ENCODE results near the gene CTDSPL2.
"Not testable (repeated sequence)": the region's sequence is repeated elsewhere in the genome, so short reads cannot be mapped to it uniquely, and the experiment has no call there.

CTDSPL2 gene

DNA sequence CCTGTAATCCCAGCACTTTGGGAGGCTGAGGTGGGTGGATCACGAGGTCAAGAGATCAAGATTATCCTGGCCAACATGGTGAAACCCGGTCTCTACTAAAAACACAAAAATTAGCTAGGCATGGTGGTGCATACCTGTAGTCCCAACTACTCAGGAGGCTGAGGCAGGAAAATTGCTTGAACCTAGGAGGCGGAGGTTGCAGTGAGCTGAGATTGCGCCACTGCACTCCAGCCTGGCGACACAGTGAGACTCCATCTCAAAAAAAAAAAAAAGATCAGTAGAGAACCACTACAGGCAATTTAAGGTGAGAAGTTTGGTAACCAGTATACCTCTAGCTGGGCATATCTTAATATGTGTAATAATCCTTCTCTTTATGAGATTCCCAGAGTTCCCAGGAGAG lies 117.3 kb downstream of the CTDSPL2 start:
- not testable (repeated sequence) for DNase-seq

DNA sequence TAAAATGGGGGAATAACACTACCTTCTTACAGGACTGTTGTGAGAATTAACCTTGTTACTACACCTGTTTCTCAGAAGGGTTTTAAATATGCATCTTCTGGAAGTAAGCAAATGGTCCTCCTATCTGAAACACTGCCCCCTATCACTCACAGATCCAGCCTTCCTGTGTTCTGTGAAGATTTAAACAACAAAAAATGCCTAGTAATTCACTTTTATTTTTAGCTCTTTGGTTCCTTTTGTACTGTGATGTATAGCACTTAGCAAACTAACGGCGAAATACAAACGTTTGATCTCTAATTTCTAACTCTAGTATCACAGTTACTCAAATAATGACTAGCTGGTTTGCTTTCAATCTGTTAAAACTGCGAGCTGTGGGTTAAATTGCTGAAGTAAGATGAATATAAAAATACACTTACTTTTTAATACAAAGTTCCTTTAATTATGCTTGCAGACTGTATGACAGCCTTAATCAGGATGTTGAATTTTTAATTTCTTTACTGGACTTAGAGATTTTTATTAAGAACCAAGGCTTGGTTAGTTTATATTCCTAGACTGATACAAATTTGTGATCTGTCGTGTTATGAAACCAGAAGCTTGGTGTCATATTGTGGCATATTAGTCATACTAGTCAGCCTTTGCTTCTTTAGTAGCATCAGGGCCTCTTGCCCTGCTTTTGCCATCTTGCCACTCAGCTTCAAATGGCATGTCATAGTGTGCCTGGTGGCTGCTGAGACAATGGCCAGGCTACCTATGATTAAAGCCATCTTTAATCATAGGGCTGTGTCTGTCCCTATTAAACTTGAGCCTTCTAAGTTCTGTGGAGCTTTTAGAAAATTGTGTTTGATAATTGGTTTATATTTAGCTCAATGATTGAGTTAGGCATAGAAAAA lies 118.7 kb downstream of the CTDSPL2 start:
- DNase-seq, result no peak

DNA sequence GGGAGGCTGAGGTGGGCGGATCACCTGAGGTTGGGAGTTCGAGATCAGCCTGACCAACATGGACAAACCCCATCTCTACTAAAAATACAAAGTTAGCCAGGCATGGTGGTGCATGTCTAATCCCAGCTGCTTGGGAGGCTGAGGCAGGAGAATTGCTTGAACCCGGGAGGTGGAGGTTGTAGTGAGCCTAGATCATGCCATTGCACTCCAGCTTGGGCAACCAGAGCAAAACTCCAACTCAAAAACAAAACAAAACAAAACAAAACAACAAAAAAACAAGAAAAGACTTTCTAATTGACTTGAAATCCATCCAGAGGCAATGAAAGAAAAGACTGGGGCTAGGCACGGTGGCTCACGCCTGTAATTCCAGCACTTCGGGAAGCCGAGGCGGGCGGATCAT lies 121.7 kb downstream of the CTDSPL2 start:
- not testable (repeated sequence) for DNase-seq

DNA sequence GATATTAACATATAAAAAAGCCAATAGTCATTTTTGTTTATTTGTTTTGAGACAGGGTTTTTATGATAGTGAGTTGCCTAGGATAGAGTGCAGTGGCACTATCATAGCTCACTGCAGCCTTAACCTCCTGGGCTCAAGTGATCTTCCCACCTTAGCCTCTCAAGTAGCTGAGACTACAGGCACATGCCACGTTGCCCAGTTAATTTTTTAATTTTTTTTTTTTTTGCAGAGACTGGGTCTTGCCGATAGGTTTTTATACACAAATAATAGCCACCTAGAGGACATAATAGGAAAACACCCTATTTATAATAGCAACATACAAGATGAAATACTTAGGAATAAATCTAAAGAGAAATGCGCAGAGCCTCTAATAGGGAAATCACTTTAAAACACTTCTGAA lies 122.8 kb downstream of the CTDSPL2 start:
- peak; percentile 5 for DNase-seq

DNA sequence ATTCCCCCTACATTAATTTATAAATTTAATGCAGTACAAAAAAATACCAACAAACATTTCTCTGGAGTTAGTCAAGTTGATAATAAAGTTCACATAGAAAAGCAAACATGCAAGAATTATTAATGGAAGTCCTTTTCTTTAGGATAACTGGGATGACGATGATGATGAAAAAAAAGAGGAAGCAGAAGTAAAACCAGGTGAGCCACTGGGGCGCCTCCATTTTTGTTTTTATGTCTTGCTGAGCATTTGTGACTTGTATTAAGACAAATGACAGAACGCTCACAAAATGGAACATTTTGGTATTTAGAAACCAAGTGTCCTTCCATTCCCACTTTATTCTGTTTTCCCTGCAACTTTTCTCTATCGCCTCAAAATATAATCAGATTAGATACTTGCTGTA lies 123.3 kb downstream of the CTDSPL2 start:
- no peak for DNase-seq

DNA sequence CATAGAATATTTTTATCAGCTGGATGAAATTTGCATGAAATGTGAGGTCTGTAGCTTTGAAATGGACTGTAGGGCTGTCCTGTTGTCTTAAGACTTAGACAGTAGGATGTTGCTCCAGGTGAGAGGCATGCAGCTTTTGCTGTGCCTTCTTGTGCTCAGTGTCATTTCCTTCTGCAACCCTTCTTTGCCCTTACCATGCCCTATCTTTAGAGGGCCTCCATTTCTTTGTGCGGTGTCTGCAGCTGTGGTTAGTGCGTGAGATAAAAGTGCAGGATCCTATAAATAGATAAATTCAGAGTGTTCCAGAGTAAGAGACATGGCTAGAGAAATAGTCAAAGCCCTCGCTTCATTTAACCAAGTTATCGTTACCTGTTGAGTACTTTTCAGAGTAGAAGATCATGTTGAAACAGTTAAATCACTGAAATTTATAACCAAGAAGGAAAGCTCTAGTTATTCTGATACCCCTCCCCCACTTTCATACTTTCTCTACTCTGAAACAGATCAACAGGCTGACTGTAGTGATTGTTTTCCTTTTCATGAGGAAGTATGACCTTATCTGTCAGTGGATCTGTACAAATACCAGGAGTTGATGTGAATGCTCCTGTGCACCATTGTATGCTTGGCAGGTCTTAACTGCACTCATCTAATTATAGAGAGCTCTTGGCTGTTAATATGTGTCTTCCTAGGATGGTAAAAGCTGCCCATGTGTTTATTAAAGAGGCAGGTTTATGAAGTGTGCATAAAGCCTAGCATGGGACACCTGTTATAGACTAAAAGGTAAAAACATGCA lies 127.7 kb downstream of the CTDSPL2 start:
- no peak for DNase-seq

DNA sequence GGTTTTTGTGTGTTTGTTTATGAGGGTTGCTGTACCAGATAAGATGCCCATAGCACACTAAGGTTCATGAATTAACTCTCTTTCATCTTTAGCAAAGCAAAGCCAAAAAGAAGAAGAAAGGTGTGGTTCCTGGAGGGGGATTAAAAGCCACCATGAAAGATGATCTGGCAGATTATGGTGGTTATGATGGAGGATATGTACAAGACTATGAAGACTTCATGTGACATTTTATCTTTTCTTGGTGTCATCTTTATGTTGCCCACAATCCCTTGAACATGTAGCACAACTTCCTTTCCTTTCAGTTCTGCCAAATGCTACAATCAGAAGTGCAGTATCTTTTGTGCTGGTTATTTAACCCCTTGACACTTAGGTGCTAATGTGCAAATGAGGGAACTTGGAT lies 133.5 kb downstream of the CTDSPL2 start:
- not testable (repeated sequence) for DNase-seq

DNA sequence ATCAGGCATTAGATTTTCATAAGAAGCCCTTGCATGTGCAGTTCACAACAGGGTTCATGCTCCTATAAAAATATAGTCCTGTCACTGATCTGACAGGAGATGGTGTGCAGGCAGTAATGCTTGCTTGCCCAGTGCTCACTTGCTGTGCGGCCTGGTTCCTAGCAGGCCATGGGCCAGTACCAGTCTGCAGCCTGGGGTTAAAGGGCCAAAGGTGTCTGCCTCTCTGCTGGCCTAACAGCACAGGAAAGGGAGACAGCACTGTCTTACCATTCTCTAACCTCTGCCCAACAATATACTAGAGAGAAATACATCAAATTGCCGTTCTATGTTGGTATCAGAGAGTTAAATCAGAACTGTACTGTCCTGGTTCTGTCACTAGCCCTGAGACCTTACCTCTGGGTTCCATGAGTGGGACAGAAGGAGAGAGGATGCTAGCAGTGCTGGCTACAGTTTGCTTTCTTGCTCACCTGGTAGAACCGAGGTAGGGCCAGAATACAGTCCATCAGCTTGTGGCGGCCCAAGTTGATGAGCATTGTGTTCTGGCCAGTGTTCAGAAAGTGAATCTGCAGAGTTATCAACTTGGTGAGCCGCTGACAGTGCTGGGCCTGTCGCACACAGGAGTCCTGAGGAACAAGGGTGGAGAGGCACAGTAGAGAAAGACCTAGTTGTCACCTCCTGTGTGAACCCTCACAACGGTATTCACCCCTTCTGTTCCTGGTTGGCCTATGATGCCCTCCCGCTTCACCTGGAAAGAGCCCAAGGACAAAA lies 138.1 kb downstream of the CTDSPL2 start:
- DNase-seq, result no peak

DNA sequence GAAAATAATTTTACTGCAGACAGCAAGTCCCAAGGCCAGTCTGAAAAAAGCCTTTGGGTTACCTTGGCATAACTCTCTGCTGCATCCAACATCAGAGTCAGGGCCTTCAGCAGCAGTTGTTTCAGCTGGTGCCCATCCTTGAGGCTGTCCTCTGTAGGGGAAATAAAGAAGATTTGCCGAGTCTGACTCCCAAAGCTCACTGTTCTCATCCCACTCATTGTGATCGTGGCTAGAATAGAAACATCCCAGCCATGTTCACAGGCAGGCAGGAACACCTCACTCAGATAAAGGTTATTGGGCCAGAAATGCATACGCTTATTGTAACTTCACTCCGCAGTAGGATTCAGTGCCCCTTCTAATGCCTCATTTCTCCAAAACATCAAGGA lies 138.7 kb downstream of the CTDSPL2 start:
- DNase-seq, result no peak

DNA sequence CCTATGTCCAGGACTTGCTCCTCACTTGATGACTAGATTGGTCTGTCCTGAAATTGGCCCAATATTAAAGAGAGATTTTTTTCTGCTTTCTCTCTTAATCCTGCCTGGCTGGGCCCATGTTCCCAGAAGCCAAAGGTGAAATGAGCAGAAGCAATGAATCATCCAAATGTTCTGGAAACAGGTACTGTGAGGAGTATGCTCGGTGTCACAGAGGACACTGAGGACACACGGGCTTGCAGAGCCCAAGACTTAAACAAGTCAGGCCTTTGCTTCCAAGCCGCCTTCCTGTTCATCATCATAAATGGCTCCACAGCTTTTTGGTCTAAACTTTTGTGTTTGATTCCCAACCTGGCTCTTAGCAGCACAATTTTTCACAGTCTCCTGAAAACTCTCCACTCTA lies 140.9 kb downstream of the CTDSPL2 start:
- no peak for DNase-seq

DNA sequence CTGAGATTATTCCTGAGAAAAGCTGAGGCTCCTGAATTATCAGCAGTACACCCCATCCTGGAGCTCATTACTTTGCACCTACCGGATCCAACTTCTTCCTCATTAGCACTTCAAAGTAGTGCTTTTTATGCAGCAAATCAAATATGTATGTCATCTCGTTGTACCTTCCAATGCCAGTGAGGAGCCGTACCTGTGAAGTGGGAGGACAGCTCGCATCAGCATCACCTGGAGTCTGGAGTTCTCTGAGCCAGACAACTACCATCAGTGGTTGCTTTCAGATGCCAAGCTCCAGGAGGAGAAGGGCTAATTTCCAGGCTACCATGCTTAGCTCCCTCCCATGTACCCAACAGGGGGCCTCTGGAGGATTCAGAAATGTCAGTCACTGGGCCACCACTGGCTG lies 141.9 kb downstream of the CTDSPL2 start:
- no peak for DNase-seq

DNA sequence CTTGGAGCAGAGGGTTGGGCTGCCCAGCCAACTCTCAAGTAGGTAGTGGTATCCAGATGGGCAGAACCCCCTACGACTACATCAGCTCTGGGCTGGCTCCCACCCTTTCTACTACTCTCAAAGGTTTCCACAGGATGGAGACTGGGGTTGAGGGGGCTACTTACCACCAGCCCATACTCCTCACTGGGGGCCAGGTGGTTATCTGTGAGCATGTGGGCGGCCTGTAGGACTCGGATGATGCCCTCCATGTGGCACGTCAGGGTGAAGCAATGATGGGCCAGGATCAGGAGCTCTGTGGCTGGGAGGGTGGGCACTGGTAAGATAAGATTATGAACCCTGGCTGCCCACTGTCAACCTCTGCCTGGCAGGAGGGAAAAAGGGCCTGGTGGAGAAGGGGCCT lies 142.9 kb downstream of the CTDSPL2 start:
- DNase-seq, result no peak

DNA sequence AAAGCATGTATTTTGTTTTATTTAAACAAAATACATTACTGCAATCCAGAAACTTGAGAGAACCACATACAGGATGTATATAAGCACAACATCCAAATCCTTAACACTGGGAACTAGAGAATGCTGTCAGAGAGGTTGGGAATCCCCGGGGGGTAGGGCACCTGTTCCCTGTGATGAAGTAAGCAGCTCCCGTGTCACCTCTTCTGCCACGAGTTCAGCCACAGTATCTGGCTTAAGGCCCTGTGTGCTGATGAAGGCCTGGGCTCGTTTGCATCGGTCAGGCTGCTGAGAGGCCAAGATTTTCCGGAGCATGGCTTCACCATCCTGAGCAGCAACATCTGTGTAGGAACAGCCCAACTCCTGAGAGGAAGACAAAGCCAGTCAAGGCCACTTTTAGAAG lies 146.0 kb downstream of the CTDSPL2 start:
- DNase-seq, result no peak

DNA sequence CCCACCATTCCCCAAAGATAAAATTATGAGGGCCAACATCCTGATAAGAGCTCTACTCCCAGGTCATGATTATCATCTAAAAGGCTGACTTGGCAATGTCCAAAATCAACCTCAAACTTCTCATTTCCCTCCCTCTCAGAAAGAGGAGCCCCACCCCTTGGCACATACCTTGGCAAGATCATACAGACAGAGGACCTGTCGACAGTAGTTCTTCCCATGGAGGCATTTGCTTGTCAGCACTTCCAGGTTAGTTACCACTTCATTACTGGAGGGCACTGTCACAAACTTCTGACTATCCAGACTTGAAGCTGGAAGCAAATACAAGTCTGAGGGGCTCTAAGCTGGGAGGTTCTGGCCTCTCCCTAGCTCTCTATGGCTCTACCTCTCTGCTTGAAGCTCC lies 147.3 kb downstream of the CTDSPL2 start:
- no peak for DNase-seq

Data from NCI-H1105 treated with DMSO at 0.1 percent for 48 hours (cell line).